ENCODE measurements around the gene KCNH1.
A peak's percentile ranks its signal among the peaks of the same experiment; 100 is the strongest.

Gene KCNH1

DNA sequence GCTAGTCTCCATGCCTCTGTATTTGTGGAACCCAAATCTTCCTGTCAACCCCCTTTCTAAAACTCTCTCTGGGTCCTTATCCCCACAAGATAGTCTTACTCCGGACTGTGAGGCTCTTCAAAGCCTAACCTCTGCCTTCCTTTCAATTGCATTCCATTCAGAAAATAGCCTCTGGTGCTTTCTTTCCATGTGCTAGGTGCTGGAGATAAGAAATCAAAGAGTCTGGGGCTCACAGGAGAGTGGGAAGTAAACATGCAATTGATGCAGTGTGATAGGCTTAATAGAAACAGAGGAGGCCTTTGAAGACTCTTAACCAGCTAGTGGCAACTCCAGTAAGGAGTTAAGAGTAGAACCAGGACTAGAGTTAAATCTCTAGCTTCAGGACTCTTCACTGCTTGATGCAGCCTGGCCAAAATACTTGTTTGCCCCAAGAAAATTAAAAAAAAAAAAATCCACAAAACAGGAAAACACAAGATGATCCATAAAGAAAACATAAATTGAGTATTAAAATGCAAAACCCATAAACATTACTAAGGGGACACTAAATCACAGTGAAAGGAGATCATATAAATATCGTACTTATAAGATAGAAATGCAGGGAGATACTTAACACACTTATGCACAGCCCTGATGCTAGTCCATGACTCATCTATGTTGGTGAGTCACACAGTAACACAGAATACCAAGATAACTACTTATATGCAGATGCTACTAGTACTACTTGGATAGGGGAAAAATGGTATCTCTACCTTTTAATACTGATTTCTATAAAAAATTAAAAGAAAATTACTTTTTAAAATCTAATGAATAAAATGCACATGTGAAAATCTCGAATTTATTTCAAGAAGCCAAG is 341.5 kb downstream of the KCNH1 start:
- DNase-seq: no peak

DNA sequence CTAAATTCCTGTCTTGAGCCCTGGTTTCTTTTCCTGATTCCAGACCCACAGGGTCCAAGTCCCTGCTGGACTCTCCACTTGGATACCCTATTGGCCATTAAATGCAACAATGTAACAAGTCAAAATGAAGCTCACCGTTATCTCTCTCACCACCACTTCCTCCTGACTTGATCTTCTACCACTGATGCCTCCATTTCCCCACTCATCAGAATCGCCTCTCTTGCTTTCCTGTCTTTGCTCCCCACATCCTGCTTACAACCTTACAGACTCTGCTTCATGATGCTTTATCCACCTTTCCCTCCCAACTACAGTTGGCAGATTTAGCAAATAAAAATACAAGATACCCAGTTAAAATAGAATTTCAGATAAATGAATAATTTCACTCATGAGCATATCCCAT is 343.8 kb downstream of the KCNH1 start:
- DNase-seq: no peak

DNA sequence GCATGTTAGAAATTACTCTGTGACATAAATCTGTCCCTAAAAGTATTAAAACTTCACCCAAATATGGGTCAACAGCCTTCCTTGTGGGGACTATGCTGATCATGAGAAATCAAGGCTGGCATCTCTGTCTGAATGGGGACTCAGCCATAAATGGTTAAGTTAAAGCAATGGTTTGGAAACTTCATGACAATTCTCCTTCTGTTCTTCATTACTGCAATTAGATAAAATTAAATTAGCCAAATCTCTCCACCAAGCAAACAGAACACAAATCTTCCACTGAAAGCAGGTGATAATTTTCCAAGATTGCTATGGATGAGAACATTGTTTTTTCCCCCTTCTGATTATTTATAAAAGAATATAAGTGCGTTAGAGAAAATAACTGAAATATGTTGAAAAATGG is 346.1 kb downstream of the KCNH1 start:
- DNase-seq: no peak

DNA sequence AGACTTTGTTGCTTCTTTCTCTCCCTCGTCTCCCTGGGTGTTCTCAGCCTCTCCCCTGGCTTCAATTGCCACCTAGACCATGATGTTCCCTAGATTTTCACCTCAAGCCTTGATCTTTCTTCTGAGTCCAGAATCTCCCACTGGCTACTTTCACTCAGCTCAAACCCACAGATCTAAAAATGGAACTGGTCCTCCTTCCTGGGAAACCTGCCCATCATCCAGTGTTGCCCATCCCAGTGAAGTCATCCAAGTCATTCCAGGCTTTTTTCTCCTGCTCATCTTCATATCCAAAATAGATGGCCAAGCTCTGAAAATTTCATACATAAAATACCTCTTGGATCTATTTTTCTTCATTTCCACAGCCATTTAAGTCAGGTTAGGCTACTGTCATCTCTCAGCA is 347.4 kb downstream of the KCNH1 start:
- no peak for DNase-seq

DNA sequence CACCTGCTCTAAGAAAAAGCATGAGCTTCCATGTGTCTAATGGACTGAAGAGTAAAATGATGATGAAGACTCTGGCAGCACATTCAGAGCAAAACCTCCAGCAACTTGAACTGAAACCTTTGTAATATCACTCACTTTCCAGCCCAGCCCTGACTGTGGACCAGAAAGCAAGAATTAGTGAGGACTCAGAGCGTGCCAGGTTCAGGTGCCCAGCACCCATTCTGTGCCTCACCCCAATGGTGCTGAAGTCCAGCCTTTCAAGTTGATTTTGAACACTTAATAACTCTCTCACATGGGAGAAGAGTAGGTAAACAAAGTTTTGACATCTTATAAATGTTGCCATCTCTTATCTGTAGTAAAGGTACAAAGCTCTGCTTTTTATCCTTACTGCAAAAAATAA is 350.0 kb downstream of the KCNH1 start:
- no peak for DNase-seq

DNA sequence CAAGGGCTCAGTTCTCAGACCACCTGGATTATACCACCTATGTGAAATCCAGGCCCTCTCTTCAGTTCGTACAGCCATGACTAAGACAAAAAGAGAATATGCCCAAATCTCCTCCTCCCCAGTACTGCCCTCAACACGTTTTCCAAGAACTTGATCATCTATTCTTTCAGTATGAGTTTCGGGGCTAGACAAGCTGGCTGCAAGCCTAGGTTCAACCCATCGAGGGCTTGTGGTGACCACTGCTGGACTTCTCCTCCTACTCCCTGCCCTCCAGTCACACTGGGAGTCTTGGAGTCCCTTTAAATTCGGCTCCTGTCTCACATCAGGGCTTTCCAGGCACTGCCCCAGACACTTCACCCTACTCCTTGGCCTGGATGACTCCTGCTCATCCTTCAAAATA is 352.3 kb downstream of the KCNH1 start:
- no peak for DNase-seq

DNA sequence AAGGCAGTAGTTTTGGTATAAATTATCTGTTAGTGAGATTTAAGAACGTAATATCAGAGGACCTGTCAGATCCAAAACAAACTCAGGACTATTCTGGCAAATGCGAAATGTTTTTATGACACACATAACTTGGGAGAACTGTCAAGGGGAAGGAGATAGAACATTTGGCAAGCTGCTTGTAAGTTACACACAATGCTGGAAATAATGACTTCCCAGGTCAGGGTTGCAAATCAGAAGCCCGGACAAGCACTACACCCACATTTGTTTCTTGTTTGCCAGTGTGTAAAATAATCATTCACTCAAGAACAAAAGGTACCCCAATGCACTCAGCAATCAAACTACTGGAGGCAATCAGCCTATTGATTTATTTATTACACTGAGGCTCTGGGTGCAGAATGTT is 354.7 kb downstream of the KCNH1 start:
- no peak for DNase-seq

DNA sequence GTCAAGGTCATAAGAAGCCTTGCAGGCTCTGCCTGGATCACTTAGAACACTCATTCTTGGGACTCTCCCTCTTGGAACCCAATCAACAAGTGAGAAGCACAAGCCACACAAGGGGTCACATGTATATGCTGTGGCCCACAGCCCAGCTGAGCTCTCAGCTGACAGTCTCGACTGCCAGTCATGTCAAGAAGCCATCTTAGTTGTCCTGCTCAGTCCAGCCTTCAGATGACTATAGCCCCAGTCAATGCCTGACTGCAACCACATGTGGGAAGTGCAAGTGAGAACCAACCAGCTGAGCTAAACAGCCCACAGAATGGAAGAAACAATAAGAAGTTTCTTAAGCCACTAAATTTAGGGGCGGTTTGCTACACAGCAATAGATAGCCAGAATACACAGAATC is 356.0 kb downstream of the KCNH1 start:
- DNase-seq: no peak

DNA sequence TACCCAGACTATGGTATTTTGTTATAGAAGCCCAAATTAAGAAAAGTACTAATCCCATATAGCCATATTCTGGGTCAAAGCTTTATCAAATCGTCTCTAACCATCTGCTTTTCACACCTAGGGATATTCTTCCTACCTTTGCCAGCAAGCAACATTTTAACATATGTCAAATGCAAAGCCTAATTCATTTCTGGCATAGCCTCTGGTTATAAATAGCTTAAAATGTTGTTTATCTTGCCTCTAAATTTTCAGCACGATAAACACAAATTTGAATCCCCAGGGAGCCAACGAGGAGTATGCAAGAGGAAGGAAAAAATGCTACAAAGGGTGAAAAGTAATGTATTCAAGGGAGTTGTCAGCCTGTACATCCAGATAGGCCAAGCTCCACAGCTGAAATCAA is 357.2 kb downstream of the KCNH1 start:
- DNase-seq: no peak

DNA sequence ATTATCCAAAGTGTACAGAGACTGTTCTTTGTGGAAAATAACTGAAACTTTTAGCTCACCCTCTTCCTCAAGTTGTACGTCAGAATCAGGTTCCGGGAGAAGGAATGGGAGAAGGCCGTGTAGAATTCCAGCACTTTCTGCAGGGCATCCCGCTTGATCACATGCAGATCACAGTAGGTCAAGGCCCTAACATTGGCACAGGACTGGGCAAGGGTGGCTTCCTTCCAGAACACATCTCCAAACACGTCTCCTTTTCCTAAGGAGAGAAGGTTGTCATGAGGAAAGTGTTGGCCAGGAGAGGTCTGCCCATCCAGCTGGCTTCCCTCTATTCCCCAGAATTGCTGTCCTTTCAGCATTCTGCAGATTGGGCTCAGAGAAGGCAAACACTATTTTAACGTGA is 358.7 kb downstream of the KCNH1 start:
- DNase-seq: no peak

DNA sequence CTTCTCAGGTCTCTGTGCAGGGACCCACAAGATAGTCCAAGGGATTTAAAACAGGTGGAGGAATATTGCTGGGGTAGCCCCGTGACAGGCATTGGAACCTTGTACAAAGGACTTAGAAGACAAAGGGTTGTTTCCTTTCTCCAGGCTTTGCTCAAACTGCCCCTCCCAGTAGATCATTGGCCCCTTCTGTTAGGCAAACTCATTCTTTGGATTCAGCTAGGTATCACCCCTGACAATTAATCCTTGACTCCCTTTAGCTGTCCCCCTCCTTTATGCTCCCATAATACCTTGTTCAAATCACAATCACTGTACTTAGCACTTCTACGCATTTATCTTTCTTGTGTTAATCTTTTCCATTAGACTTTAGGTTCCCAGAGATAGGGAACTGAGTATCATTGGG is 360.5 kb downstream of the KCNH1 start:
- DNase-seq: no peak

DNA sequence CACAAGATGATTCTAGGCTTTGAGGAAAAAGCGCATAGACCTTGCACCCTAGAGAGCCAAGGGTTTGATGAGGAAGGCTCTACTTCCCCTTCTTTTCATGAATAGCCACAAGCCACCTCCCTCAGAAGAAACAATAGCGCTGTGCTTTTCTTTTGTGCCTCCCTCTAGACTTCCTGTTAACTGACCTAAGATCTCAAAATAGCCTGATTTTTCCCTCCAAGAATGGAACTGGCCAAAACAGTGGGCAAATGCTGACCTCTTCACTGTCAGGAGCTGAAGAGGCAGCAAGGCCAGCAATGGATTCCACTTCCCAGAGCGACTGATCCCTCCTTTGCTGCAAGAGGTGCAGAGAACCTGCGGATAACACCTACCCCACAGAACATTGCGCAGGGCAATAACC is 362.8 kb downstream of the KCNH1 start:
- no peak for DNase-seq

DNA sequence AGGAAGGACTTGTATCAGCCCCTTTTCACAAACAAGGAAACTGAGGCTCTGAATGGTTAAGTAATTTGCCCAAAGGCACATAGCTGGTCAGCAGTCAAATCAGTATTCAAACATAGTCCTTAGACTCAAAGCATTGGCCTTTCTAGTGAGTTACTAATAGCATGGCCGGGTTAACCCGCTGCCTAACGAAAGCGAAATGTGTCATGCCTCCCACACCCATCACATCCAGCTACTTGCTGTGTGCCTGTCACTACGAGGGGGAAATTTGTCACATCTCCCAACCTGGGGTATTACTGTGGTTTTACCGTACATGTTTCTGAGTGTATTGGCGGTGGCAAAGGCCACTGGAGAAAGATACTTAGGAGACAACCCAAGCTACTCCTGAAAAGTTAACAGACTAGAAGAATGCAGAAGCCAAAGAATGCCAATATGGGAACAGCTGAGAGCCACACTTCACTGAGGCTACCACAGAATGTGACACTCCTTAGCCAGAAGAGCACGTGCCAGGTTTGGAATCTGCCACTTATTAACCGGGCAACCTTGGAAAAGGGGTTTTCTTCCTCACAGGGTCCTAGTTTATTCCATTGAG is 363.5 kb downstream of the KCNH1 start:
- DNase-seq: no peak

DNA sequence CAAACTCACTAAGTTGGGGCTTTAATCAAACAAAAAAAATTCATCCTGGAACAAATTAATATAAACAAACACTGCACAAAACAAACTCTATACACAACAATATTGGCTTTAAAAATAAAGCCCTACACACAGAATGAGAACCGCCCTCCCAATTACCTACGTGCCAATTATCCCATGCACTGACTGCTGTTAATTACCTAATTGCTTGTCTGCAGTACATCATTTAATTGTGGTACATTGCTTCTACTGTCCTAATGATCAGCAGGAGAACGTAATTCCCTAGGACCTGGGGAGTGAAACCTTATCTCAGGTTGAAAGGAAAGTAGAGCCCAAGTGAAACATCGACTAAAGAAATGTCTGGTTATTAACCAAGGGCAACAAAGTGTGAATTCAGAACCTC is 364.5 kb downstream of the KCNH1 start:
- peak; percentile 11 for DNase-seq

DNA sequence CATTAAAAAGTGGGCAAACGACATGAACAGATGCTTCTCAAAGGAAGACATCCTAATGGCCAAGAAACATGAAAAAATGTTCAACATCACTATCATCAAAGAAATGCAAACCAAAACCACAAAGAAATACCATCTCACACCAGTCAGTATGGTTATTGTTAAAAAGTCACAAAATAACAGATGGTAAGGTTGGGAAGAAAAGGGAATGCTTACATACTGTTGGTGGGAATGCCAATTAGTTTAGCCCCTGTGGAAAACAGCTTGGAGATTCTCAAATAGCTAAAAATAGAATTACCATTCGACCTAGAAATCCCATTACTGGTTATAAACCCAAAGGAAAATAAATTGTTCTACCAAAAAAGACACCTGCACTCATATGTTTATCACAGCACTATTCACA is 369.4 kb downstream of the KCNH1 start:
- DNase-seq: no peak

DNA sequence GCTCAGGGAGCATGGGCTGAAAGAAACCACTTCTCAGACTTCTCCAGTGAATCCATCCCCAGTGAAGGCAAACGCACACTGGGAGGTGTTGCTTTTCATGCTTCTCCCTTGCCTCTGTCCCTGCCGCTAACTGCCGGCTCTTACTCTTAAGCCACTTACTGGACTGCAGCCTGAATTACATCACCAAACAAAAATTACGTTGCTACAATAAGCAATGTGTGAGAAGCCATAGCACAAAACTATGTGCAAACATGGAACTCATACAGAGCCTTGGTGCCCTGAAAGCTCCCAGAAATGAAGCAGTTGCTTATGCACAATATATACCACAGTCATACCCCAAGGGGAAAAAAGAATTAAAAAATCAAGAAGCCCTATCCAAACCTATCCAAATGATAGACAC is 375.2 kb downstream of the KCNH1 start:
- no peak for DNase-seq

DNA sequence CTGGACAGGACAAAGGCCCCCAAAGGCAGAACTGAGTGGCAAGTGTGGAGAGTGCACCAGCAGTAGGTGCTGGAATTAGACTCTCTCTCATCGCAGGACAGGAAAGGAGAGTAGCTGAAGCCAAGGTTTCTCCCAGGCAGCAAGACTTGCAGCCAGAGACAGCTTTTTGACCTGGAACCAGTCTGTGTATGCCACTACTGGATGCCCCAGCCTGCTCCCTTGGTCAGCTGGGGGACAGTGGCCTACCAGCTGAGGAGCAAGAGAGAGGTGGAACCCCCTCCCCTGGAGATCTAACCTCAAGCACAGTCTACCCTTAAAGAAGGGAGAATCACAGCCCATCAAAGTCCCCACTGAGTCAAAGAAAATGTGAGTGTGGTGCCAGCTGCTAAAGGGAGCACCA is 375.7 kb downstream of the KCNH1 start:
- no peak for DNase-seq

DNA sequence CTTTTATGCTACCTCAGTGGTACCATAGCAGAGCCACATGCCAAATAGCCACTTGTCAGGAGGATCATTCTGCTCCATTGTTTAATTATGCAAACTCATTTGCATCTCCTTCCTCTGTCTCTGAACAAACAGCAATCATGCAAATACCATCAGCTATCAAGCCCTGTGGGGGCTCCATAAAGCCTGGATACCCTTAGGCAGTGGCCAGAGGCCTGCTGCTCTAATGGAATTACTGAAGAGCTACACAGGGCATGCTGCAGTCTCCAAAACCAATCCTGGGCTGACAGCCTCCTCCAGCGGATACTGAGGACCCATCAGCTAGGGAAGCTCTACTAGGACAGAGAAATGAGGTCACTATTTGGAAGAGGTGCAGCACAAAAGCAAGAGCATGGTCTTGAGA is 376.3 kb downstream of the KCNH1 start:
- DNase-seq: no peak

DNA sequence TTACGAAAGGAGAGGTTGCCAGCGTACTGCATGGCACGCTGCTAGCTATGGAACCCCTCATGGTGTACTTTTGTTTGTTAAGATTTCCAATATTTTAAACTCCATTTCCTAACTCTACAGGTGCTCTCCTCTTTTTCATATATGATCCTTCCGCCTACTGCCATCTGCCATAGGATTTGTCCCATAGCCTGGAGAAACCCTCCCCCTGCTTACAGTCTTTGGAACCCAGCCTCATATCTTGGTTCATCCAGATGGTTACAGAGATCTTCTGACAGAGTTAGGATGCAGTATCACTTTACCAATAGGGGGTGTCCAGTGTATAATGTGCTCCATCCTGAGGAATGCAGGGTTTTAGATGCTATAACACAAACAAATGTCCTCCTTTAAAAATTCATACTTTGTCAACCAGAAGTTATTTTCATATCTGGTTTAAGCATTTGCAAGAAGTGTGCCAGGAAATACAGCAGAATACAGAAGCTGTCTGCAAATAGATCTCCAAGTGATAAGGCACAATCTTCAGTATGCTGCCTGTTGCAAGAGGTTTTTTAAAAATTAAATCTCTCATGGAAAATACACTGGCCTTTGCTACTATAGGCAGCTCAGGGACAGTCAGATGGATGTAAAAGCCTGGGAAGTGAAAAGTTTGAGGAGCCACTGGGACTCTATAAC is 377.8 kb downstream of the KCNH1 start:
- no peak for DNase-seq

DNA sequence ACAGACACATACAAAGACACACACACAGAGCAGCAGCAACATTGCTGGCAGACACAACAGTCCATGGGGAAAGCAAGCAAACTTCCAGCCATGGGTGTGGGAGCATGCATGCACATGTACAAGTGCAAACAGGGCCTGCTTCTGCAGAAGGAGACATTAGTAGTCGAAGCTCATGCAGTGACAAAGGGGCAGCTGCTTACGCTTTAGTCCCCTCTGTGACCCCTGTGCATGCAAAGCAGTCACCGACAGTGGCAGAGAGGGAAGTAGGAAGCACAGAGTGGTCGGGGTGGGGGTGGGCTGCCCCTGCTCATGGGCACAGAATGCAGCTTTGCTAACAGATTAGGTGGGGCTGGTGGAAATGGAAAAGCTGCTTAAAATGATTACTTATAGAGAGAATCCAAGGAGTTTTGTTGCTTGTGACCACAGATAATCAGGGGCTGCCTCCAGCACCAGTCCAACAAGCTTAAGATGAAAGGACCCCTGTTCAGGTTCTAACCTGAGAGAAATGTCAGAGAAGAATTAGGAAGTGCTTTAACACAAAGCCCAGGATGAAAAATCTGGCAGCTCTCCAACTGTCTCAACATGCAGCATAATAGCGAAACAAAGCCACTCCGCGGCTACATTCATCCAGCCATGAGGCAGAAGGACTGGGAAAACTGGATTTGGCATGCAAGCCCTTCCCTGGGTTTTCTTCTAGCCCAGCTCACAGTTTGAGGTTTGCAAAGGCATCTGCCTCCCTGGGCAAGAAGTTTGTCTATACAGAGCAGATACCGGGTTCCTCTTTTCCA is 378.9 kb downstream of the KCNH1 start:
- DNase-seq: peak; percentile 24

DNA sequence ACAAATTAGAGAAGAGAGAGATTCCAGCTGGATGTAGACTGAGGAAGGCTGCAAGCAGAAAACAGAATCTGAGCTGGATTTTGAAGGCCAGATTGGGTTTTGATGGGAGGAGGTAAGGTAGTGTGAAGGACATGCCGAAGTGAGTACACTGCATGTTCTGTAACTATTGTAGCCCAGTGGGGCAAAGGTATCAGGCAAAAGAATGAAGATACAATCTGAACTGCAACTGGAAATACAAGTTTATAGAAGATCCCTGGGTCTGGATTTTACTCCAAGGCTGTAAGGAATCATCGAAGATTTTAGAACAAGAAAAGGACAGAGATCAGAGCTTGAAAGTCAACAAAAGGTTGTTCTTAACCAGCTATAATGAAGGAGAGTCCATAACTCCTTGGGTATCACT is 382.0 kb downstream of the KCNH1 start:
- no peak for DNase-seq

DNA sequence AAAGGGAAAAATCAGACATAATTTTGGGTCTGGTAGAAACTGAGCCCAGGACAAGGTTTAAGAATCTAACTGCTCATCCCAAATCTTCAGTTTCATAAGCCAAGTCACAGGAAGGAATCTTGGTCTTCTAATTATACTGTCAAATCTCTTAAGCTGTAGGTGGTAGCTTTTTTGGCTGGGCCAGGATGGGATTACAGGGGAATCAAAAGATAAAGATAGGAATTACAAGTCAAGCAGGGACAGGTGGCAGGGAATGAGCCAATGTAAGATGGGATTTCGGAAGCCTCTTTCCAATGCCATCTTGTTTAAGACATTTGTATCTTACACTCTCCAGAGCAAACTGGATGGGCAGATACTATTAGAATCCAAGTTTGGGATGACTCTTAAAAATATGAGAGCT is 383.5 kb downstream of the KCNH1 start:
- DNase-seq: no peak

DNA sequence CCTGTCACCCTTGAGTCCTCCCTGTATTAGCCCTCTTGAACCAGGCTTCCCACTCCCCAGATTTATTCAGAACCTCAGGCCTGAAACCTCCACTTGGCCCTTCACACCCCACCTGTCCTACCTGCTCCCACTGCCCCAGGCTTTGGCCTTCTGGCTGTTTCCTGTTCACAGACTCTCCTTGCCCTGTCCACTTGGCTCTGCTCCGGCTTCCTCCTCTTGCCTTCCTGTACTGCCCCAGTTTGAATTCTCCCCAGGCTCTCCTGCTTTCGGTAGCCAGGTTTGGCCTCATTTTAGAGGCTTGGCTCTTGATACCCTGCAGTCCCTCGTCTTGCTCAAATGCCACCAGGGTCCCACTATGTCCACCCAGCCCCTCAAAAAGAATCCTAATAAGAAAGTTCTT is 385.2 kb downstream of the KCNH1 start:
- no peak for DNase-seq

DNA sequence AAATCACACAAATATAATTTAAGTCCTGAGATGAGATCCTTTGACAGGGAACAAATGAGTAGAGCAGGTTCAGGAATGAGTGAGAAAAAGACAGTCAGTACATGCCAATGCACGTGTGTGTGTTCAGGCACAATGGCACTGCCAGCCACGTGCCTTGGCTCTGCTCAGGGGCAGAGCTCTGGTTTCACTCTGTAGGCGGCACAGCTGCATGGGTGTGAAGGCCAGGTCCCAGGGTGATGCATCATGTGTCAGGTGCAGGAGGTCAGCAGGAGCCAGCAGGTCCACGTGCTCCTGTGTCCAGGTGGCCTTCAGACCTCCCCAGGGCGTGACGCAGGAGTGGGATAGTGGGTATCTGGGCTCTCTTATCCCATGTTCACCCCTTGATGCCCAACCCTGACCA is 386.1 kb downstream of the KCNH1 start:
- no peak for DNase-seq

Data from NCI-H1436 (cell line).